ENCODE measurements around the gene CSNK1A1. TPM values are rescaled to one million over a fixed set of nuclear protein-coding genes. Genes with fewer than 3 reads are reported as not detected.

Gene CSNK1A1
- total RNA-seq, 2 donors from 2014 or later: 198 to 214 TPM

DNA sequence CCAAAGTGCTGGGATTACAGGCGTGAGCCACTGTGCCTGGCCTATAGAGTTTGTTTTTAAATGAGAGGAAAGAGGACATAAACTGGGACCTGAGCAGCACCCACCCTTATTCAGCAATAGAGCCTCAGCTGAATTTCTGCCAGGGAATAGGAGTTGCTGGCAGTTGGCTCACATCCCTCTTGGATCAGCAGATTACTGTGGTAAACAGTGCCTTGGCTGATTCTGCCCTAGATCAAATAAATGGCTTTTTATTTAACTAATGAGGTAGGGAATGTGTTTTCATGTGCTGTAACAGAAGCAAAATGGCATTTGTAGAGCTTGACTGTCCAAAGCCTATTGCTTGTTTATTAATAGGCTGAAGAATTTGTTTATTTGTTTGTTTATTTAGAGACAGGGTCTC, 32.2 kb upstream of the CSNK1A1 start:
- TF ChIP-seq, protein P1, sequence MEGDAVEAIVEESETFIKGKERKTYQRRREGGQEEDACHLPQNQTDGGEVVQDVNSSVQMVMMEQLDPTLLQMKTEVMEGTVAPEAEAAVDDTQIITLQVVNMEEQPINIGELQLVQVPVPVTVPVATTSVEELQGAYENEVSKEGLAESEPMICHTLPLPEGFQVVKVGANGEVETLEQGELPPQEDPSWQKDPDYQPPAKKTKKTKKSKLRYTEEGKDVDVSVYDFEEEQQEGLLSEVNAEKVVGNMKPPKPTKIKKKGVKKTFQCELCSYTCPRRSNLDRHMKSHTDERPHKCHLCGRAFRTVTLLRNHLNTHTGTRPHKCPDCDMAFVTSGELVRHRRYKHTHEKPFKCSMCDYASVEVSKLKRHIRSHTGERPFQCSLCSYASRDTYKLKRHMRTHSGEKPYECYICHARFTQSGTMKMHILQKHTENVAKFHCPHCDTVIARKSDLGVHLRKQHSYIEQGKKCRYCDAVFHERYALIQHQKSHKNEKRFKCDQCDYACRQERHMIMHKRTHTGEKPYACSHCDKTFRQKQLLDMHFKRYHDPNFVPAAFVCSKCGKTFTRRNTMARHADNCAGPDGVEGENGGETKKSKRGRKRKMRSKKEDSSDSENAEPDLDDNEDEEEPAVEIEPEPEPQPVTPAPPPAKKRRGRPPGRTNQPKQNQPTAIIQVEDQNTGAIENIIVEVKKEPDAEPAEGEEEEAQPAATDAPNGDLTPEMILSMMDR (conservative IDR thresholded peaks at IDR 0.05): no peak
- Mint-ChIP-seq H3K36me3 (ENCODE audit: low read depth) (no peaks in the 10 kb centered on the region), H3K4me1 (peaks cover 2% of the 10 kb centered on the region), H3K27ac (no peak overlapping the region), H3K27me3 (ENCODE audit: insufficient read depth) (peaks cover 26% of the 10 kb centered on the region), H3K9me3 (no peaks in the 10 kb centered on the region), H3K4me3 (no peak overlapping the region)
- H3K36me3 ChIP-seq (ENCODE audit: control insufficient read depth, insufficient read depth, low read length): no peaks in the 10 kb centered on the region
- H3K27ac ChIP-seq (ENCODE audit: low read depth, low read length): no peak overlapping the region
- no peak overlapping the region for H3K4me3 ChIP-seq (ENCODE audit: low read length)
- no peaks in the 10 kb centered on the region for H3K9me3 ChIP-seq (ENCODE audit: control insufficient read depth, low read length)
- 83% methylated on average over 1 of the region's 1 CpG; no CpG with 5 or more reads in 1 of the 2 experiments for WGBS, 2 experiments (ENCODE audit: insufficient coverage in 1 of 2, insufficient read length in 1 of 2)
- no peak overlapping the region for H3K9ac ChIP-seq (ENCODE audit: extremely low read depth, low read length, poor library complexity, severe bottlenecking)
- H3K27me3 ChIP-seq (ENCODE audit: control insufficient read depth, insufficient read depth, low read length, poor library complexity, severe bottlenecking): peaks cover 28% of the 10 kb centered on the region
- H3K4me1 ChIP-seq (ENCODE audit: control insufficient read depth, insufficient read depth, low read length): no peaks in the 10 kb centered on the region
- no peak for DNase-seq

DNA sequence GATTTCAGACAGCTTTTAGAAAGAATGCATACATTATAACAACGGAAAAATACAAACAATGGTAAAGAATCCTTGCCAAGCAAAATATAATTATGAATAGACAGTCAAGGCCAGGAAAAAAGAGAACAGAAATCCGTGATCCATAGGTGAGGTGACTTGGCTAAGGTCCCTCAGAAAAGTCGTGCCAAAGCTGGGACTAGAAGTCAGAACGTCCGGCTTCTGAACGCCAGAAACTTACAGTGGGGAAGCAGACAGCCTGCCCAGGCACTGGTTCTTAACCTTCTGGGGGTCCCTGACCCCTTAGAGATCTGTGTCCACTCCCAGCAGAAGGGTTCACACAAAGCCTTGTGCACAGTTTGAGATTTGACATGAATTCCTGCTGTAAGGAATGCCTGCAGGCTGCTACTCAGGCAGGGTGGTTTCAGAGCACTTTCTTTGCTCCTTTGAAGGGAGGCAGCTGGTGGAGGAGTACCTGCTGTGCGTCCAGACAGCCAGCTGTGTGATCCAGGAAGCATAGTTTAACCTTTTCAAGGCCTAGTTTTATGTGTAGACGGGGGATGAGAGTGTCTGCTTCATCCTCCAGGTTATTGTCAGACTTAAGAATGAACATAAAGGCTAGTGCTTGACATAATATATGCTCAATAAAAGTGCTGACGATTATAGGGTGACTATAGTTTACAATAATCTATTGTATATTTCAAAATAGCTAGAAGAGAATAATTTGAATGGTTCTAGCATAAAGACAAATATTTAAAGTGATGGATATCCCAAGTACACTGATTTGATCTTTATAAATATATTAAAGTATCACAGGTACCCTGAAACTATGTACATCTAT, 30.9 kb upstream of the CSNK1A1 start:
- no peak overlapping the region for H3K9ac ChIP-seq (ENCODE audit: extremely low read depth, low read length, poor library complexity, severe bottlenecking)
- H3K36me3 ChIP-seq (ENCODE audit: control insufficient read depth, insufficient read depth, low read length): no peaks in the 10 kb centered on the region
- H3K27me3 ChIP-seq (ENCODE audit: control insufficient read depth, insufficient read depth, low read length, poor library complexity, severe bottlenecking): peaks cover 28% of the 10 kb centered on the region
- no peaks in the 10 kb centered on the region for H3K4me1 ChIP-seq (ENCODE audit: control insufficient read depth, insufficient read depth, low read length)
- TF ChIP-seq, protein P1 (conservative IDR thresholded peaks at IDR 0.05): no peak
- DNase-seq: peak; percentile 74
- H3K4me3 ChIP-seq (ENCODE audit: low read length): peak overlapping the region; percentile 74
- peak overlapping the region; percentile 58 for H3K4me3 Mint-ChIP-seq
- no peak overlapping the region for H3K27ac Mint-ChIP-seq
- H3K4me1 Mint-ChIP-seq: peaks cover 6% of the 10 kb centered on the region
- H3K27ac ChIP-seq (ENCODE audit: low read depth, low read length): peak overlapping the region; percentile 44
- H3K9me3 Mint-ChIP-seq: no peaks in the 10 kb centered on the region
- H3K9me3 ChIP-seq (ENCODE audit: control insufficient read depth, low read length): no peaks in the 10 kb centered on the region
- 44 to 48% methylated on average over 7 to 8 of the region's 9 CpGs for WGBS, 2 experiments (ENCODE audit: insufficient coverage in 1 of 2, insufficient read length in 1 of 2)
- peaks cover 26% of the 10 kb centered on the region for H3K27me3 Mint-ChIP-seq (ENCODE audit: insufficient read depth)
- H3K36me3 Mint-ChIP-seq (ENCODE audit: low read depth): no peaks in the 10 kb centered on the region

DNA sequence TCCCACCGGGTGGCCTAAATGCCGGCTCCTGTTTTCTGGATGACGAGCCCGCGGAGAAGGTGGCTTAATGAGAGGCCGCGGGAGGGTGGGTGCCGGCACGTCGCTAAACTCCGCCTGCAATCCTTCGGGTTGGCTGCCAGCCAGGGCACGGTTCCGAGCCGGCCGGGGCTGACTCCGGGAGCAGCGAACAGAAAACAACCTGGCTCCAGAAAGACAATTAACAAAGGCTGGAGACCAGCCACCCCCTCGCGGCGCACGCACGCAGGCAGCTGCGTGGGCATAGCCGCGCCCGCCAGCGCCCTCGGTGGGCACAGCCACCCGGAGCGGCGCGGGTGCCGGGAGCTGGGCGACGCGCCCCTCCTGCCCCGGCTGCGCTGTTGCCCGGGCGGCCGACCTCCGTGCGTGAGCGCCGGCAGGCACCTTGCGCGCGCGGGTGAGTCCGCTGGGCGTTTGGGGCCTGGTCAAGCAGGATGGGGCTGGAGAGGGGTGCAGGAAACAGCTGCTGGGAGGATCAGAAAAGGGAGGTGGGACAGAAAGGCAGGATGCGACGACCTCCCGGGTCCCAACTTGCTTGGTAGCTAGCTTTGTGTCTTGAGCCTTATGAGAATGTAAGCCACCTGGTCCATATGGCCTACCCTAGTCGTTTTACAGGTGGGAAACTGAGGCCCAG, 30.1 kb upstream of the CSNK1A1 start, which contains the start of gene ARHGEF37:
Gene ARHGEF37, plus strand, starts transcription at position 307 of the 670 bp plus-strand sequence. CDS start 16,272 bp downstream, outside the sequence.
- DNase-seq: peak; percentile 84
- H3K4me1 ChIP-seq (ENCODE audit: control insufficient read depth, insufficient read depth, low read length): no peaks in the 10 kb centered on the region
- H3K27me3 ChIP-seq (ENCODE audit: control insufficient read depth, insufficient read depth, low read length, poor library complexity, severe bottlenecking): peaks cover 28% of the 10 kb centered on the region
- peak within 1 kb of the TSS; percentile 30 for H3K9ac ChIP-seq (ENCODE audit: extremely low read depth, low read length, poor library complexity, severe bottlenecking)
- WGBS, 2 experiments (ENCODE audit: insufficient coverage in 1 of 2, insufficient read length in 1 of 2): 4 to 5% methylated on average over 40 to 56 of the region's 56 CpGs
- H3K4me3 ChIP-seq (ENCODE audit: low read length): peak within 1 kb of the TSS; percentile 74
- H3K27me3 Mint-ChIP-seq (ENCODE audit: insufficient read depth): peaks cover 26% of the 10 kb centered on the region
- H3K27ac ChIP-seq (ENCODE audit: low read depth, low read length): peak within 1 kb of the TSS; percentile 44
- no peaks in the 10 kb centered on the region for H3K9me3 ChIP-seq (ENCODE audit: control insufficient read depth, low read length)
- TF ChIP-seq, protein P1 (conservative IDR thresholded peaks at IDR 0.05): no peak
- no peaks in the 10 kb centered on the region for H3K36me3 ChIP-seq (ENCODE audit: control insufficient read depth, insufficient read depth, low read length)
- no peaks in the 10 kb centered on the region for H3K9me3 Mint-ChIP-seq
- H3K4me3 Mint-ChIP-seq: peak within 1 kb of the TSS; percentile 58
- H3K27ac Mint-ChIP-seq: no peak within 1 kb of the TSS
- H3K4me1 Mint-ChIP-seq: peaks cover 6% of the 10 kb centered on the region
- no peaks in the 10 kb centered on the region for H3K36me3 Mint-ChIP-seq (ENCODE audit: low read depth)
